GM06990 (cell line): ENCODE results near the gene ITGB1BP1.

Source experiments
- DNase-seq: peaks from one replicate; pipeline ENCODE4 v3.0.0-alpha.2; 2011; ENCODE audit not compliant: insufficient read length; ENCODE audit errors: extremely low read depth
- H3K27me3 ChIP-seq: replicated peaks from 2 replicates; pipeline ENCODE4 v1.6.0; 2011; ENCODE audit warnings: low read length; ENCODE audit not compliant: control insufficient read depth, insufficient read depth
- H3K36me3 ChIP-seq: 2 replicates; pipeline ENCODE4 v1.5.1; 2011; ENCODE audit warnings: low read length; ENCODE audit not compliant: control insufficient read depth, insufficient read depth
- H3K4me3 ChIP-seq: replicated peaks from 2 replicates; pipeline ENCODE4 v1.5.1; 2011; ENCODE audit warnings: low read depth, mild to moderate bottlenecking, control low read depth, low read length
- CTCF ChIP-seq: IDR thresholded peaks from 2 replicates; pipeline ENCODE4 v1.5.1; 2011; ENCODE audit warnings: low read length, control low read depth, mild to moderate bottlenecking, inconsistent platforms; ENCODE audit not compliant: insufficient read depth, poor library complexity, severe bottlenecking

ITGB1BP1 gene

GRCh38 chr2:9440058-9440727 lies 16.9 kb upstream of the ITGB1BP1 start:
- Histone ChIP-seq H3K27me3 (no peaks in the 10 kb centered on the region), H3K4me3 (no peak overlapping the region), H3K36me3 (peaks cover 18% of the 10 kb centered on the region)
- no peak for TF ChIP-seq CTCF
- no peak for DNase-seq

- H3K36me3 ChIP-seq = peaks cover 17% of the 10 kb centered on the region
- no peak overlapping the region for H3K4me3 ChIP-seq
- no peak for DNase-seq
- no peaks in the 10 kb centered on the region for H3K27me3 ChIP-seq
- TF ChIP-seq CTCF = no peak
Measured at GRCh38 chr2:9439536-9439935, 16.2 kb upstream of the ITGB1BP1 start.

GRCh38 chr2:9434489-9434888 lies 11.2 kb upstream of the ITGB1BP1 start:
- Histone ChIP-seq H3K27me3 (no peaks in the 10 kb centered on the region), H3K36me3 (peaks cover 5% of the 10 kb centered on the region), H3K4me3 (no peak overlapping the region)
- TF ChIP-seq CTCF = no peak
- no peak for DNase-seq

- Histone ChIP-seq H3K4me3 (no peak overlapping the region), H3K36me3 (peaks cover 3% of the 10 kb centered on the region), H3K27me3 (no peaks in the 10 kb centered on the region)
- no peak for DNase-seq
- TF ChIP-seq CTCF = no peak
Measured at GRCh38 chr2:9430316-9431293, 7.3 kb upstream of the ITGB1BP1 start.

GRCh38 chr2:9428965-9429577 lies 5.7 kb upstream of the ITGB1BP1 start:
- H3K4me3 ChIP-seq = no peak overlapping the region
- TF ChIP-seq CTCF = no peak
- H3K36me3 ChIP-seq = peaks cover 3% of the 10 kb centered on the region
- no peak for DNase-seq
- no peaks in the 10 kb centered on the region for H3K27me3 ChIP-seq
